Measurements from ENCODE around the gene SOWAHA. TPM values are rescaled to one million over a fixed set of nuclear protein-coding genes. Genes with fewer than 3 reads are reported as not detected.

SOWAHA gene
- not detected in 2 replicates for total RNA-seq

GRCh38 chr5:132812781-132813598 lies at the start of gene SOWAHA:
SOWAHA (plus strand) TSS chr5:132813302; CDS start chr5:132813622, 320 bp downstream.

GRCh38 chr5:132777209-132778069 lies 35.7 kb upstream of the SOWAHA start, which contains the start of gene SEPTIN8:
SEPTIN8 (minus strand) TSS chr5:132777239; CDS start chr5:132777137, 102 bp downstream.

DNA sequence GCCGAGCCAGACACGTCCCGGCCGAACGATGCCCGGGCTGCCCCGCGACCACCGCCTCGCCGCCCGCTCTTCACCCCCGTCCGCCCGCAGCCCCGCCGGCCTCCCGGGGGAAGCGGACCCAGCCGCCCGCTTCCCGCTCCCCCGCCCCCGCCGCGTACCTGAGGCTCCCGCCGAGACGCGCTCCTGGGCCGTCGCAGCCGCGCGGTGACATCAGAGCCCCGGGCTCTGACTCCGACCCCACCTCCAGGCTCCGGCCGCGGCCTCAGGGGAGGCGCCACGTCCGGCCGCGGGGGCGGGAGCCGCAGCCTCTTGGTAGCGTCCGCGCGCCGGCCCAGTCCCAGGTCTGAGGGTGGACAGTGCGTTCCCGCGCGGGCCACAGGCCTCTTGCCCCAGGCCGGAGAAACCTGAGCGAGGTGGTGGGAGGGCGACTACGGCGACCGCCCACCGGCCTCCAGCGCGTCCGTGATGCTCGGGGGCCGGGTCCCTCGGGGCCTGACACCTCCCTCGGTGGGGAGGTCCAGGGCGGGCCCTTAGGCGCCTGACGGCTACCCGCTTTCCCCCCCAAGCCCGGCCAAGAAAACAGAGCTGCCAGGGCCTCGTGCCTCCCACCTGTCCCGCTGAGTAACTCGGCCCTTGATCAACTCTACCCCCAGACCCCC lies 17.5 kb downstream of the SOWAHA start, which contains the start of gene SHROOM1:
Gene SHROOM1, minus strand, starts transcription at position 212 of the 659 bp plus-strand sequence. CDS start 4,507 bp downstream, outside the sequence.

Other genes starting within 250 kb of the SOWAHA start
- gene IL13, start 155.1 kb upstream of the SOWAHA start, total RNA-seq = not detected in 2 replicates
- gene IL4, start 139.3 kb upstream of the SOWAHA start, total RNA-seq = not detected in 2 replicates
- gene KIF3A, start 75.8 kb upstream of the SOWAHA start, total RNA-seq = 11.2 and 12.2 TPM in 2 replicates
- not detected in 2 replicates for gene CCNI2, start 65.9 kb upstream of the SOWAHA start, total RNA-seq
- gene SEPTIN8, start 36.1 kb upstream of the SOWAHA start, total RNA-seq = 82.0 and 84.5 TPM in 2 replicates
- gene SHROOM1, start 17.3 kb downstream of the SOWAHA start, total RNA-seq = 2.4 and 2.6 TPM in 2 replicates
- gene GDF9, start 53.2 kb downstream of the SOWAHA start, total RNA-seq = 0.12 and 0.13 TPM in 2 replicates
- gene UQCRQ, start 53.3 kb downstream of the SOWAHA start, total RNA-seq = 138 and 186 TPM in 2 replicates
- 0.06 and 0.26 TPM in 2 replicates for gene LEAP2, start 60.4 kb downstream of the SOWAHA start, total RNA-seq
- gene AFF4, start 150.3 kb downstream of the SOWAHA start, total RNA-seq = 36.1 and 46.7 TPM in 2 replicates
- 9.1 and 12.0 TPM in 2 replicates for gene ZCCHC10, start 213.2 kb downstream of the SOWAHA start, total RNA-seq
- 122 and 134 TPM in 2 replicates for gene HSPA4, start 238.7 kb downstream of the SOWAHA start, total RNA-seq

Measured in aortic smooth muscle cell (primary cell).